Stimulated activated CD8-positive, alpha-beta memory T cell treated with anti-CD3 and anti-CD28 coated beads, Interleukin-4, amount 100 ng/mL, for 24 hours (primary cell): ENCODE results near the gene BRPF1.
A peak's percentile ranks its signal among the peaks of the same experiment; 100 is the strongest.

ENCODE experiments used
- DNase-seq: peaks from one replicate; pipeline ENCODE4 v3.0.0-alpha.2; 2020; ENCODE audit warnings: low read depth

Gene BRPF1

GRCh38 chr3:9731206-9732079 lies at the start of gene BRPF1:
TSS of gene BRPF1 (plus strand) at chr3:9731735. CDS start at chr3:9734141, 2,406 bp downstream.
- peak; percentile 100 for DNase-seq

- DNase-seq = no peak
These were observed 49.4 kb upstream of the BRPF1 start for GRCh38 chr3:9682096-9682495.

GRCh38 chr3:9683426-9683825 lies 48.1 kb upstream of the BRPF1 start:
- DNase-seq = no peak

- no peak for DNase-seq
These were observed 46.1 kb upstream of the BRPF1 start for GRCh38 chr3:9685216-9686049.

GRCh38 chr3:9686050-9686550 lies 45.4 kb upstream of the BRPF1 start:
- no peak for DNase-seq

- no peak for DNase-seq
These were observed 44.8 kb upstream of the BRPF1 start for GRCh38 chr3:9686703-9687102.

- DNase-seq = no peak
These were observed 44.0 kb upstream of the BRPF1 start for GRCh38 chr3:9687514-9687913.

GRCh38 chr3:9688961-9689360 lies 42.6 kb upstream of the BRPF1 start:
- DNase-seq = no peak

GRCh38 chr3:9689757-9690156 lies 41.8 kb upstream of the BRPF1 start:
- DNase-seq = no peak

GRCh38 chr3:9690451-9691450 lies 40.8 kb upstream of the BRPF1 start:
- no peak for DNase-seq

- DNase-seq = no peak
These were observed 39.9 kb upstream of the BRPF1 start for GRCh38 chr3:9691636-9692035.

- no peak for DNase-seq
These were observed 39.1 kb upstream of the BRPF1 start for GRCh38 chr3:9692416-9692815.

GRCh38 chr3:9695345-9695744 lies 36.2 kb upstream of the BRPF1 start:
- DNase-seq = no peak

- DNase-seq = no peak
These were observed 35.8 kb upstream of the BRPF1 start for GRCh38 chr3:9695746-9696145.

GRCh38 chr3:9696480-9697220 lies 34.9 kb upstream of the BRPF1 start:
- DNase-seq = no peak

- DNase-seq = no peak
These were observed 33.6 kb upstream of the BRPF1 start for GRCh38 chr3:9697892-9698291.

GRCh38 chr3:9698293-9698692 lies 33.2 kb upstream of the BRPF1 start:
- no peak for DNase-seq

GRCh38 chr3:9700536-9700935 lies 31.0 kb upstream of the BRPF1 start:
- DNase-seq = no peak

- DNase-seq = no peak
These were observed 30.5 kb upstream of the BRPF1 start for GRCh38 chr3:9701006-9701405.

GRCh38 chr3:9701711-9702110 lies 29.8 kb upstream of the BRPF1 start:
- DNase-seq = no peak

- DNase-seq = no peak
These were observed 28.3 kb upstream of the BRPF1 start for GRCh38 chr3:9703240-9703639.
